HG03457 (cell line): ENCODE measurements around the gene ATXN7.

Experiments used
- ATAC-seq: cut with Tn5 transposase; IDR thresholded peaks from one replicate; pipeline ENCODE4 v1.9.1; 2021; ENCODE audit warnings: moderate number of reproducible peaks; ENCODE audit not compliant: unreplicated experiment

ATXN7 gene

DNA sequence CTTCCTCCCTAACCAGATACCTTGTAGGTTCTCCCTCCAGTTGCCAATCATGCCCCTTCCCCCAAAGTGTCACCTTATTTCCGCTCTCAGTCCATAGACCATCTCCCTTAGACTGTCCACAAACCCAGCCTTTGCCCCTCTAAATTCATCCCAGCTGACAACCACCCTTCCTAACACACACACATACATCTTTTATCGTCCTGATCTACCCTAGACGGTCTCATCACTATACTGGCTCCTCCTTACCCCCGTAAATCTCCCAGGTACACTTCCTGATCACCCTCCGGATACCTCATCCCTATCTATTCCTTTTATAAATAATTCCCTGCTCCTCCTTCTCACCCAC lies 890 bp upstream of the ATXN7 start:
- ATAC-seq = no peak

DNA sequence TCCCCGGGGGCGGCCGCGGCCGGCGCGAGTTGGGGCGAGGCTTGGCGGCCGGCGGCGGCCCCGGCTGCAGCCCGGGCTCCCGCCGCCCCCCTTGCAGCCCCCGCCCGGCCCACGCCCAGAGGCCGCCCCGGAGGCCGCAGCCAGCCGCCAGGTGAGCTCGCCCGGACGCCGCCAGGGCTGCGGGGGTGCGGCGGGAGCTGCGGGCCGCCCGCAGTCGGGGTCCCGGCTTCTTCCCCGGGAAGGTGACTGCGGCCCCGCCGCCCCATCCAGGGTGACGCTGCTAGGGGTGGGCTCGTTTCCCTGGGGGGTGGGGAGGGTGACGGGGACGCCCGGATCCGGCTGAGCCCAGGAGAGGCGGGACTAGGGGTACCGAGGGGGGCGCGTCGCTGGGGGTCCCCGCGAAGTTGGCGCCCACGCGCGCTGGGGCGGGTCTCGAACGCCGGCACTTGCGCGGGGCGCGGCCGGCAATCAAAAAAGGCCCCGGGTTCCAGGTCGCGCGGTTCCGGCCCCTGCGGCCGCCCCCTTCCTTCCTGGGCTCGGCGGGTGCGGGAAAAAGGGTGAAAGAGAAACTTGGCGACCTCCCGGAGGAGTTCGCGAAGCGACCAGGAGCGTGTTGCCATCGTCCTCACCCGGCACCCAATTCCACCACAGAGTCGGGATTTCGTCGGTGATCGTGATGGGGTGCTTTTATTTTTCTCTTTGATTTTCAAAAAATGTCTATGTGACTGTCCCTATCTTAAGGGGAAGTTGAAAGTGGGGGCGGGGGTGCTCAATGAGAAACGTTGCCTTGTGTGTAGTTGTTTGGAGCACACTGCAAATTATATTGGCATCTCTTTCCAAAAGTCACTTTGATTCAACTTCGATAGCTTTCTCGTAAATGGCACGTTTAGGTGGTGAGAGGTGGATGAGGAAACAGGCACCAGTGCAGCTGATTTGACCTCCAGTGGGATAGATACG lies 619 bp downstream of the ATXN7 start:
- peak; percentile 36 for ATAC-seq

DNA sequence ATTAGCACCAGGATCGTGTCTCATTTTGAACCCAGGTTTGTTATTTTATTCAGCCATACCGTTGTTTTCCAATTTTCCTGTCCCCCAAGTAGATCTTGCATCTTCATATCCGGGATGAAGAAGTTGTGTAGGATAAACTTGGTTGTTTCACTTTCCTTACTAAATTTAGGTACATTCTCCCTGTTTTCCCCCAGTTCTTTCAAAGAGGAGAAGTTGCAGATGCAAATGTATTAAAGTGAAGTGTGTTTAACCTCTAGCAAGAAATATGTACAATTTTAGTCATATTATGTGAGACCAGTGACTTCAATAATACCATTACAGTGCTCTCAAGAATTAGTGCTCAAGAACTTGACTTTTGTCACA lies 1.3 kb downstream of the ATXN7 start:
- ATAC-seq = no peak

DNA sequence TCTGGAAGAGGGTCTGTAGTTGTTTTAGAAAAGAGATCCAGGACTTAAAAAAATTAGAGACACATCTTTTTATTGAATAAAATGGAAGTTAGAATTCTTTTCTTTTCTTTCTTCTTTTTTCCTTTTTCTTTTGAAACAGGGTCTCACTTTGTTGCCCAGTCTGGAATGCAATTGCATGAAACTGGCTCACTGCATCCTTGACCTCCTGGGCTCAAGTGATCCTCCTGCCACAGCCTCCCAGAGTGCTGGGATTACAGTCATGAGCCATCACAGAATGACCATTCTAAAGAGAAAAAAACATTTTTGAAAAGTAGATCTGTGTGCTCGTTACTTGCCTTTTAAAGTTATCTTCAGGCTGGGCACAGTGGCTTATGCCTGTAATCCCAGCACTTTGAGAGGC lies 3.6 kb downstream of the ATXN7 start:
- no peak for ATAC-seq

DNA sequence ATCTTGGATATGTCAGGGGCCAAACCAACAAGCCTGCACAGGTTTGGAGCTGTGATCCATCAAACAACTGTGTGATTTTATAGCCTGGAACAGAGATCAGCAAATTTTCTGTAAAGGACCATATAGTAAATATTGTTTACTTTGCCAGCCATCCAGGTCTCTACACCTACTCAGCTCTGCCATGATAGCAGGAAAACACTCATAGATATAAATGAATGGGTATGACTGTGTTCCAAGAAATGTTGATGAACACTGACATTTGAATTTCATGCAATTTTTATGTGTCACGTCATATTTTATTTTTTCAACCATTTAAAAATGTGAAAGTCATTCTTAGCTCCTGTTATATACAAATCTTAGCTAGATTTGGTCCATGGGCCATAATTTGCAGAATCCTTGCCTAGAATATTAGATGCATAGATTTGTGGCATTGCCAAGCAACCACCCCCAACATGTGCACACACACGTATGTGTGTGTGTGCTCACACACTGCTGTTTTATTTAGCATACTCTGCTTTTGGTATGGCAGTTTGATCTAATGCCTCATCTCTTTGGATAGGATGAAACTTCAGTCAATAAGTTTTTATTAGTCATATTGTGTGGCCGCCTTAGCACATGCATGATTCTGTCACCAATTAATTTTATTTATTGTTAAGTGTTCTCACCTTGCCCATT lies 6.4 kb downstream of the ATXN7 start:
- no peak for ATAC-seq

DNA sequence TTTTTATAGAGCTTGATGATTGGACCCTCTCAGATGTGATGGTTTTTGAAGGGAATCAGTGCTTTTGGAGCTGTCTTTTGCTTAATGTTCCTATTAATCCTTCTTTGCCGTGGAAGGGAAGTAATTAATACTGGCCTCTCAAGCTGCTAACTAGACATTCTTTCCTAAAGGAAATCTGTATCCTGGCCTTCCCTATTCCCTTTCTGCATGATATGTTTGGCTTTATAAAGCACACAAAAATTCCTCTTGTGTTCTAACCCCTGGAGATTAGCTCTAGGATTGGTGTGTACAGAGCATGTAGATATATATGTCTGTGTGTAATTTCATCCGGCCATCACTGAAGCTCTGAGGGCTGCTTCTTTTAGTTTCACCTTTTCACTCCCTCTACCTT lies 6.9 kb downstream of the ATXN7 start:
- no peak for ATAC-seq

DNA sequence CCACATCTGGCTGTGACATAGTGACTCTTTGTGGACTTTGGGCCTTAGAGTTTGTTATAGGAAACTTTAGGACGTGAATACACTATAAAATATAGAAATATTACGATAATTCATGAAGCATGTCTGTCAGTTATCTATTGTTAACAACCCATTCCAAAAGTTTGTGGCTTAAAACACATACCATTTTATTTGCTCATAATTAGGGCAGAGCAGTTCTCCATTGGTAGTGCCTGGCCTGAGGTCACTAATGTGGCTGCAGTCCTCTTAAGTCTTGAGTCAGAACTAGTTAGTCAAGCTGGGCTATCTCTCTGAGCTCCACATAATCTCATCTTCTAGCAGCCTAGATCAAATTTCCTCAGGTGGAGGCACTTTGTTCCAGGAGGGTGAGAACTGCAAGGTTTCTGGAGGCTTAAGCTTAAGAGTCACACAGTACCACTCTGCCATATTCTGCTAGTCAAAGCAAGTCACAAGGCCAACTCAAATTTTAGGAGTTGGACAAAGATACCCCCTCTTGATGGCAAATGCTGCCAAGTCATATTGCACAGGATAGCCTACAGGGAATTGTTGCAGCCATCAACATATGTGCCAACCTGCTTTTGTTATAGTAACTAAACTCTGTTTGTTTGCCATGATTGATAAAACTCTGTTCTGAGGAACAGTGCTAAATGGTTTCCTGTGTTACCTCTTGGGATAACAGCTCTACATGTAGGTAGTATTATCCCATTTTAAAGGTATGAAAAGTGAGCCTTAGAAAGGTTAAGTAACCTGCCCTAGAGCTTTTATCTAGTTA lies 8.7 kb downstream of the ATXN7 start:
- no peak for ATAC-seq

DNA sequence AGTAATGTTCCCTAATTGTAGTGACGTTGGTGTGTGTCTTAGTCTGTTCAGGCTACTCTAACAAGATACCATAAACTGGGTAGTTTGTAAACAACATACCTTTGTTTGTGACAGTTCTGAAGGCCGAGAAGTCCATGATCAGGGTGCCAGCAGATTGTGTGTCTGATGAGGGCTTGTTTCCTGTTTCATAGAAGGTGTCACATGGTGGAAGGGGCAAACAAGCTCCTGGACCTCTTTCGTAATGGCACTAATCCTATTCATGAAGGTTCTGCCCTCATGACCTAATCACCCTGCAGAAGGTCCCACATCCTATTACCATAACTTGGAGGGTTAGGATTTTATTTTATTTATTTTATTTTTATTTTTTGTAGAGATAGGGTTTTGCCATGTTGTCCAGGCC lies 11.1 kb downstream of the ATXN7 start:
- peak; percentile 42 for ATAC-seq

DNA sequence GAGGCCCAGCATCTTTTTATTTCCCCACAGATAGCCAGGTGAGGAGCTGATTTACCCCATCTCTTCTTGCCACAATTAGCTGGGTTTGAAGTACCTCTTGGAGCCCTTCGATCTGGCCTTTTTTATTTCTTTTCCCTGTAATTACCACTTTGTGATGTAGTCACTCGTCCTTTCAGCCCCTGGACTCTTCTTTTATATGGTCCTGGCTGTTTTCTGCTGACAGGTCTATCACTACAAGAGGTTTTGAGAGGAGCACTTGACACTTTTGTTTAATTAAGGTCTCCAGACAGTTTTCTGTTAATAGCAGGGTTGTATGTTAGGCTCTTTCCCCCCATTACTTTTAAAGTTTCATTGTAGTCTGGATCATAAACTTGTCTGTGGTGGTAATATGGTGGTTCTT lies 11.8 kb downstream of the ATXN7 start:
- no peak for ATAC-seq

DNA sequence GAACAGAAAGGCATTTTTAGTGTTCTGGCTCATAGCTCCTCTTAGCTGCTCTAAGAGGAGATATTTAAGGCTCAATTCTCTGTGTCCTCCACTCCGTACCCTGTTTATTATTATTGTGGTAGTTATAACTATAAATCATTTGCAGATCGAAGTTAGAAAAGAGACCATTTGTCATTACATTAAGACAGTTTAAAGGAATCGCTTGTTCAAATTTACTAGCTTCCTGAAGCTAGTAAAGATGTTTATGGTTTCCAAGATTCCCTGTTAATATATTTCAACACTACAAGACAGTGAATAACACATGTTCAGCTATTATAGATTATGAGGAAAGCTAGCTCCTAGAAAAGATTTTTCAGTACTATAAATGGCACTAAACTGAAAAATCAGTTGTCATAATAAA lies 12.6 kb downstream of the ATXN7 start:
- ATAC-seq = no peak

DNA sequence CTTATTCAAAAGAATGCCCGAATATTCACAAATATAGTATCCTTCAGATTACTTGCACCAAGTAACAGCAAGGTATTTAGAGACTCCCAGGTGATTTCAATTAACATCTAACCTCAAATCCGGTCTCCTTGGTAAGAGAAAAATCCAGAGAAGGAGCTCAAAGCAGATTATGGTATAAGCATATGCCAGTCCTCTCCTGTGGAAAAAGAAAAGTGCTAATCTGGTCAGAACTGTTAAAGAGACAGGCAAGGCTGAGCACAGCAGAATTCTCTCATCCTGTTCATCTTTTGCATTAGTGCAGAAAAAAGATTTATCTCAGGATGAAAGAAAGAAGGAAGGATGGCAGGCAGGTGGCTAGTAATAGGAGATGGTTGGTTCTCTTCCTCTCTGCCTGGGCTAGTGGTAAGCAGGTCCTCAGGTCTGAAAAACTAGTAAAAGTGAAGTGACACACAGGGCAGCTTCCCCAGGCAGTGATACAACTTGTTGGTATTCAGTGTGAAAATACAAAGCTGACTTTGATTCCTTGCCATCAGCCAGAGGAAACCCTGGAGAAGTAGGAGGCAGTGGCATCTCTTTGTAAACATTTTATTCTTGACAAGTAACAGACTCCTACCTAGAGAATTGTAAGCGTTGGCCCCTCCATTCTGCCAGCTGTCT lies 14.2 kb downstream of the ATXN7 start:
- no peak for ATAC-seq

DNA sequence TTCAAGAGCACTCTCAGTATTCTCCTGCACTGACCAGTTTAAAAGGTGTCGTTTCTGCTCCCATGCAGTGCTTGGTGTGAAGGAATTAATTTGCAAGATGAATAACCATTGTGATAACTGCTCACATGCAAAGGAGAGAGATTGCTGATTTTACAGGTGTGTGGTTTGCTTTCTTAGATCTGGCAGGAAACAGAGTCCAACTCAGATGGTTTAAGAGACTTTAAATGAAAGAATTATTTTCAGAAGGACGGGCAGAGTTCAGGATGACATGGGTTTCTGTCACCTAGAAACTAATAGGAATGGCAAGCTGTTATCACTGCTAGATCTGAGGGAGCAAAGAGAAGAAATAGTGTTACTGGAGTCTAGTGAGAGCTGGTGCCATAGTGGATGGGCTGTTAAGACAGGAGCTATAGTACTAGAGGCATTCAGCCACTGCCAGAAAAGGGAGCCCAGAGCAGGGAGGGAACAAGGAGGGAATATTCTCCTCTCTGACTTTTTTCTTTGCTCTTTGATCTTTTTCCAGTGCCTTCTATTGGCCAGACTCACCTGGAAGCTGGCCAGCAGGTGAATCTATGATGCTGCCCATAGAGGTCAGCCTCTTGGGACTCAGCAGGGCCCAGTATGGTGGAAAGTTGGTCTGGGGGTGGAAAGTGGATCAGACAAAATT lies 14.9 kb downstream of the ATXN7 start:
- no peak for ATAC-seq

DNA sequence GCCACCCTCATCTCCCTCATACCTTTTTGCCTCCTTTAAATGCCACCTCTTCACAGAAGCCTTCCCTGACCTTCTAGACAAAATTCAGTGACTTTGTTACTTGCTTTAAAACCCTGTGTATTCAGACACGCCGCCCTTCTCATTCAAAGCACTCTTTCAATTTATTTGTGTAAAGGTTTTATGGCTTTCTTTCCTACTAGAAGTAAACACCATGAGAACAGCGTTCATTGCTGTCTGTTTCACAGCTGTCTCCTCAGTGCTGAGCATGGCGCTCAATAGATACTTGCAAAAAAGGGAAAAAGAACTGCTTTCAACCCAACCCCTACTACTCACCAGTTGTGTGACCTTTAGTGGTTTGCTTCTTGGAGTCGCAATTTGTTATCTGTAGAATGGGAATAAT lies 17.0 kb downstream of the ATXN7 start:
- ATAC-seq = no peak

DNA sequence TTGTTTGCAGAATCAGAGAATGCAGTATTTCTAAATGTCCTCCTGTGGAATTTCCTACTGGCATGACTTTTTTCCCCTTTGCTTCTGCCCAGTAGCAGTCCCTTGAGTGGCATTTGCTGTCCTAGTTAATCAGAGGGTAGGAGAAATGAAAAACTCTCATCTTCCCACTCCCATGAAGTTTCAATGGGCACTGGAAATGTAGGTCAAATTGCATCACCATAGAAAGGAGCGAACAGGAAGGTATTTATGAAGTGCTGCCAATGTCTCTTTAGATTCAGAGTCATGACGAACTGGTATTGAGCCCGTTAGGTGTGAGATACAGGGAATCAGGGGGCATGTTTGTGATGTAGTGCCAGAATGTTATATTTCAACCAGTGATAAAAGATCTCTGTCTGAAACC lies 23.2 kb downstream of the ATXN7 start:
- ATAC-seq = no peak

DNA sequence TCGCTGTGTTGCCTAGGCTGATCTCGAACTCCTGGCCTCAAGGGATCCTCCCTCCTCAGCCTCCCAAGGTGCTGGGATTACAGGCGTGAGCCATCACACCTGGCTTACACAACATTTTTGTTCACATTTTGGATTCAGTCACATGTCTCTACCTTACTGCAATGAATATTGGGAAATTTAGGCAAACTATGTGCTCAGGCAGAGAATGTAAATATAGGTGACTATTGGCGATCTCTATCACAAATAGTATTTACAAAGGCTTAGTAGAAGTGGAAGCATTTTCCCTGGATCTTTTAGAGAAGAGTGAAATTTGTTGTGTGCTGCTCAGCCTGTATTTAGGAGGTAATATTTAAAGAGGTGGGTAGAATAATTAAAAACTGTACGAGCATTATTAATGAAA lies 27.9 kb downstream of the ATXN7 start:
- no peak for ATAC-seq

DNA sequence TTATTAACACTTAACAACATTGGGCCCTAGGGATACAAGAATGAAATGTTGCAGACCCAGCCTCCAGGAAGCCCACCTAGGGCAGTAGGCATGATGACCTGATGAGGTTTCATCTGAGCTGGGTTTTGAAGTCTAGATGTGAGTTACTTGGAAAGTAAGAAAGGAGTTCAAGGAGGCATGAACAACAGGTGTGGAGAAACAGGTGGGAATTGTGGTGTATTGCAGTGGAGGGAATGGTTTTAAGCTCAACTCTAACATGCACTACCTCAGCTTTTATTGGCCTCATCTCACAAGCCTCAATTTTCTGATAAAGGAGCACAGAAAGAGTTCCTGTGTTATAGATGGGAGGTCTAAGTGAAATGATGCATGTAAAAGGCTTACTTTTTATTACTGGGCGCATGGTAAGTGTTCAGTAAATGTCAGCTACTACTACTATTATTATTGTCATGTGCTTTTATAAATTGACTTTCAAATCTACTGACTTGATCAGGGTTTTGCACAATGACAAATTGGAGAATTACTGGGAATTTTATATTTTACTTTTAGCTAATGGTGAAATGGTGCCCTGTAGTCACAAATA lies 29.2 kb downstream of the ATXN7 start:
- no peak for ATAC-seq

DNA sequence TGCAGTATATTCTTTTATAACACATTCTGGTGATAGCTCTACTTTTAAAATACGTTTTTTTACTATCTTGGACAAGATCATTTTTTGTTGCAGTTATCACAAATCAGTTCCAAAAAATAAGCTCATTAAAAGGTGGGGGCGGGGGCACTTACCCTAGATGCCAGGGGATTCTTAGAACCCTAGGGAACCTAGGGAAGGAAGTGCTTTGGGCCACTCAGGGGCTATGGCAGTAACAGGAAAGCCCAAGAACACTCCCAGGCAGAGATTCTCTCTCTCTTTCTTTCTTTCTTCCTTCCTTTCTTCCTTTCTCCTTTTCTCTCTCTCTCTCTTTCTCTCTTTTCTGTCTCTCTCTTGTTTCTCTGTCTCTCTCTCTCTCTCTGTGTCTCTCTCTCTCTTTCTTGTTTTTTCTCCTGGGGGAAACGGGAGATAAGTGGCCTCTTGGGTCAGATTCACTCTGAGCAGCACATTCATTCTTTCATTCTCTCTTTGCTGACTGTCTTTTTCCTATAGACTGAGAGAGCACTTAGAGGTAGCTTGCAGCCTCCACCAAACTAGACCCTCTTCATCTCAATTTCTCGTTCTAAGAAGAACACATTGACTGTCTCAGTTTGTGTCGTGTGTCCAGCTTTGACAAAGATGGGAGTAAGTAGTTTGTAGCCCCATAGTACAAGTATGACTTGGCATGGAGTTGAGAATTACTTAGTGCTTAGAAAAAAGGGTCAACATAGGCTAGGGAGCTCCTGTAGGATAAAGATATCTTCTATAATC lies 31.9 kb downstream of the ATXN7 start:
- no peak for ATAC-seq

DNA sequence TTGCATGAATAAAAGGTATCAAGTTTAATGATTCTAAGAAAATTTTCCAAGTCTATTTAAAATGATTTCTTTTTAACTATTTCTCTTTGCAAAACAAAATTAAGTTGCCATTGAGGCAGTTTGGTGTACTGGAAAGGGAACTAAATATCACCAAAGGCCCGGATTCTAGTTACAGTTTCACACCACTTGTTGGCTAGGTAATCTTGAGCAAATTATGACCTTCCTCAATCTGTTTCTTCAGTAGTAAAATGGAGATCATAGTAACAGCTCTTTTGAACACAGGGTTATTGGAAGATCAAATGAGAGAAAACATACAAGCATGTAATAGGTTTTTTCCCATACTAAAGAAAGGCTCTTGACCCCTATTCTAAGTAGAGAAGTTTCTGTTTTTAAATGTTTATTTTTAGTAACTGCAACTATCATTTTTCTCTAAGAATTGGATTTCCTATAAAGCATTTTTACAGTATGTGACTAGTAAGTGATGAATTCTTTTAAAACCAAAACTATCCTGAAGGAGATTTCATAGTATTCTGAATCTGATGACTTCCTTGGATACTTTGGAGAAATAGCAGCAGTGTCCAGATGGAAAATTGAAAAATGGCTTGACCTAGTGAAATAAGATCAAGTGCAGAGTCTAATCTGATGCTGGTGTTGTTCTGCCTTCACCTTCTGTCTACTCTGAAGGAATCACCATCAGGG lies 32.8 kb downstream of the ATXN7 start:
- ATAC-seq = no peak

DNA sequence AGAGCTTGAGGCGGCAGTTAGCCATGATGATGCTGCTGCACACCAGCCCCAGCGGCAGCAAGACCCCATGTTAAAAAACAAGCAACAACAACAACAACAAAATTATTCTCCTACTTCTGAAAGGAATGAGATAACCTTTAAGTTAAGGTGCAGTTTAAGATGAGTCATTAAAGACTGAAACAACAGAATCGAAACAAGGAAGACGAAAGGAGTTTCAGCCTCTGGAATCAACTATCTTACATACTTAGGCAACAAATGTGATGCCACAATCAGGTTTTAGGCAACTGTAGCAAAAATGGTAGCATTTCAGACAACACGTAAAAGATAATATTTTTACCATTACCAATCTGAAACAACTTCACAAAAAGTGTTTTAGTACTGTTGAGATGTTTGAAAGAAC lies 36.3 kb downstream of the ATXN7 start:
- ATAC-seq = no peak
